Cerebellar nuclear complex (tissue), 1 donor: ENCODE measurements around the gene COL16A1.

ENCODE experiments used
- DNase-seq, 2 experiments: peaks; one replicate each; lab custom pipeline; 2025; lab: John Stamatoyannopoulos, UW

The COL16A1 gene

GRCh38 chr1:31703431-31704270 is at the start of gene COL16A1:
TSS of gene COL16A1 (minus strand) at chr1:31704017. CDS start at chr1:31702193, 1,824 bp downstream.
- DNase-seq = no peak

GRCh38 chr1:31752952-31753475 is 49.2 kb upstream of the COL16A1 start:
- DNase-seq = no peak

- no peak for DNase-seq
Observed at GRCh38 chr1:31752258-31752657, 48.4 kb upstream of the COL16A1 start.

GRCh38 chr1:31751822-31752241 is 48.0 kb upstream of the COL16A1 start:
- DNase-seq = no peak

- DNase-seq = no peak
Observed at GRCh38 chr1:31750858-31751510, 47.2 kb upstream of the COL16A1 start.

- DNase-seq = no peak
Observed at GRCh38 chr1:31749785-31750735, 46.2 kb upstream of the COL16A1 start.

- DNase-seq = no peak
Observed at GRCh38 chr1:31748365-31748764, 44.5 kb upstream of the COL16A1 start.

- DNase-seq = no peak
Observed at GRCh38 chr1:31747304-31747703, 43.5 kb upstream of the COL16A1 start.

- DNase-seq = no peak
Observed at GRCh38 chr1:31746687-31747086, 42.9 kb upstream of the COL16A1 start.

- DNase-seq = no peak
Observed at GRCh38 chr1:31745946-31746670, 42.3 kb upstream of the COL16A1 start.

- DNase-seq = no peak
Observed at GRCh38 chr1:31745096-31745945, 41.5 kb upstream of the COL16A1 start.

- no peak for DNase-seq
Observed at GRCh38 chr1:31744165-31744888, 40.5 kb upstream of the COL16A1 start.

GRCh38 chr1:31742462-31743212 is 38.8 kb upstream of the COL16A1 start:
- no peak for DNase-seq

- no peak for DNase-seq
Observed at GRCh38 chr1:31739346-31739745, 35.5 kb upstream of the COL16A1 start.

- no peak for DNase-seq
Observed at GRCh38 chr1:31736675-31737074, 32.9 kb upstream of the COL16A1 start.

GRCh38 chr1:31735571-31735970 is 31.8 kb upstream of the COL16A1 start:
- DNase-seq = no peak

- no peak for DNase-seq
Observed at GRCh38 chr1:31734582-31735107, 30.8 kb upstream of the COL16A1 start.

GRCh38 chr1:31733389-31734219 is 29.8 kb upstream of the COL16A1 start:
- no peak for DNase-seq
